Upper lobe of left lung (tissue), 6 donors: ENCODE measurements around the gene USP10. TPM values are rescaled to one million over a fixed set of nuclear protein-coding genes. Genes with fewer than 3 reads are reported as not detected.
A peak's percentile ranks its signal among the peaks of the same experiment; 100 is the strongest.

Source experiments
- ATAC-seq, 2 donors: fragments of 200-7000 bp; cut with Tn5 transposase; one replicate each; pipeline ENCODE4 v1.9.1; 2022; ENCODE audit warnings: mild to moderate bottlenecking in 2 of 2, moderate library complexity in 2 of 2; ENCODE audit not compliant: low FRiP score in 2 of 2
- DNase-seq, 2 donors: peaks; one replicate each; pipeline ENCODE4 v3.0.0-alpha.2; 2019 to 2020
- H3K27ac ChIP-seq, 4 donors: fragments of 200-600 bp; sonication (generic); one replicate each; pipeline ENCODE4 v1.5.1; 2016 to 2019
- H3K27me3 ChIP-seq, 4 donors: fragments of 200-600 bp; sonication (generic); one replicate each; pipeline ENCODE4 v1.5.1; 2017 to 2019
- H3K36me3 ChIP-seq, 4 donors: fragments of 200-600 bp; sonication (generic); one replicate each; pipeline ENCODE4 v1.5.1; 2016 to 2019
- H3K4me1 ChIP-seq, 4 donors: fragments of 200-600 bp; sonication (generic); one replicate each; pipeline ENCODE4 v1.5.1; 2018 to 2019
- H3K4me3 ChIP-seq, 4 donors: fragments of 200-600 bp; sonication (generic); one replicate each; pipeline ENCODE4 v1.5.1; 2017 to 2019; ENCODE audit warnings: mild to moderate bottlenecking in 2 of 4, moderate library complexity in 1 of 4
- H3K9me3 ChIP-seq, 4 donors: fragments of 200-600 bp; sonication (generic); one replicate each; pipeline ENCODE4 v1.5.1; 2018 to 2019
- EP300 ChIP-seq, 4 donors: sonication (generic); formaldehyde crosslinking; IDR thresholded peaks; one replicate each; pipeline ENCODE4 v1.5.1; 2017; ENCODE audit warnings: antibody characterized with exemption in 4 of 4, control low read depth in 2 of 4
- POLR2A ChIP-seq, 4 donors: fragments of 450-650 bp; IDR thresholded peaks; one replicate each; pipeline ENCODE4 v1.5.1; 2016 to 2017; ENCODE audit warnings: antibody characterized with exemption in 4 of 4, mild to moderate bottlenecking in 2 of 4
- POLR2AphosphoS5 ChIP-seq, 2 donors: sonication (generic); formaldehyde crosslinking; IDR thresholded peaks; one replicate each; pipeline ENCODE4 v1.5.1; 2017; ENCODE audit warnings: antibody characterized with exemption in 2 of 2
- WGBS, 2 donors: methylation state at CpG; one replicate each; pipeline ENCODE4 v1.1.5; 2017 to 2018; 5-methylcytosine and 5-hydroxymethylcytosine counted together
- total RNA-seq, 6 donors: library from RNA; depleted of rRNA in 4 of 6; stranded (reverse); fragments of >200 nt in 4 of 6; gene quantifications; one replicate each; pipeline versions ENCODE4 v1.1.0 to v1.2.1, GENCODE V29; 2016 to 2021
- TF ChIP-seq, protein P1 (sequence below), 6 experiments: fragments of 450-650 bp in 4 of 6; fragments of 200-600 bp in 2 of 6; sonication (generic) in 2 of 6; IDR thresholded peaks; one replicate each; pipeline ENCODE4 v1.5.1; 2016 to 2019; ENCODE audit warnings: antibody characterized with exemption in 6 of 6
- donor health status: DM: no; HTN: no; CAD: no; lungs with moderate emphysema.
- donor health status: DM: no; HTN: yes; CAD: no; lungs with severe emphysema.

Gene USP10
- total RNA-seq, 6 donors from 2014 or later: 40.9 to 64.7 (median 51.5) TPM

DNA sequence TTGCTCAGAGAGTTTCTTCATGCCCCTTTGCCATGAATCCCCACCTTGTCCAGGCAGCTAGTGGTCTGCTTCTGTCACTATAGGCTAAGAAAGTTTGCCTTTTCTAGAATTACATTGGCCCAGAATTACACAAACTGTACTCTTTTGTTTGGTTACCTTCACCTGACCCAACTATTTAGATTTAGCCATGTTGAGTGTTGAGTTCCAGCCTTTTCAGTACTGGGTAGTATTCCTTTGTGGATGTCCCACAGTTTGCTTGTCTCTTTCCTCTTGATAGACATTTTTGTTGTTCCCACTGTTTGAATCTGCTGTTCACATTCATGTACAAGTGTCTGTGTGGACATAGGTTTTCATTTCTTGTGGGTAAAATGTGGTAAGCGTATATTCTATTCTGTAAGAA lies 22.3 kb downstream of the USP10 start:
- no peak overlapping the region for H3K4me3 ChIP-seq
- H3K9me3 ChIP-seq: no peaks in the 10 kb centered on the region
- TF ChIP-seq POLR2AphosphoS5 (IDR thresholded peaks at IDR 0.05): no peak
- H3K27ac ChIP-seq: no peak overlapping the region
- ATAC-seq (no peak), DNase-seq (no peak)
- H3K27me3 ChIP-seq: no peaks in the 10 kb centered on the region
- peaks cover 20 to 67% (median 37%) of the 10 kb centered on the region in 4 donors for H3K4me1 ChIP-seq
- 96 to 100% methylated on average over 1 of the region's 1 CpG for WGBS, 2 donors
- peaks cover 0 to 7% (median 0%) of the 10 kb centered on the region in 4 donors for H3K36me3 ChIP-seq

DNA sequence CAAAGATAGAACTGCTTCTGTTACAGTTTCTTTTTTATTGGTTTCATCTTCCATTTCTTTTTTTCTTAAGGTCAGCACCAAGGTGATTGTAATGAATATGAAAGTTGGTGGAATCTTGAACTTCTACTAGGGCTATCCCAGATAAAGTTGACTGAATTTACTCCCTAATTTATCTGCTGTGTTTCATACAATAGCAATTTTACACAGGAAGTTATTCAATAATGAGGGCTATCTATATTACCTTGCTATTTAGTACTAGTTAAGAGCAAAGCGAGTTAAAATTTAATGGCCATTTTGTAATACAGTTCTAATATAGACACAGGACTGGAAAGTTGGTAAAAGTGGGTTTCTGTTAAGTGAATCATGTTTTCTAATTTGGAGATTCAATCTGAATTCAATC lies 24.1 kb downstream of the USP10 start:
- Histone ChIP-seq H3K36me3 (peaks cover 0 to 7% (median 0%) of the 10 kb centered on the region in 4 donors), H3K4me1 (peaks cover 20 to 60% (median 36%) of the 10 kb centered on the region in 4 donors), H3K27ac (no peak overlapping the region), H3K9me3 (no peaks in the 10 kb centered on the region), H3K4me3 (no peak overlapping the region), H3K27me3 (no peaks in the 10 kb centered on the region)
- ATAC-seq (no peak), DNase-seq (no peak)
- 63 to 73% methylated on average over 1 of the region's 1 CpG for WGBS, 2 donors
- TF ChIP-seq EP300 (IDR thresholded peaks at IDR 0.05): no peak
- TF ChIP-seq POLR2AphosphoS5 (IDR thresholded peaks at IDR 0.05): no peak
- TF ChIP-seq, protein P1, sequence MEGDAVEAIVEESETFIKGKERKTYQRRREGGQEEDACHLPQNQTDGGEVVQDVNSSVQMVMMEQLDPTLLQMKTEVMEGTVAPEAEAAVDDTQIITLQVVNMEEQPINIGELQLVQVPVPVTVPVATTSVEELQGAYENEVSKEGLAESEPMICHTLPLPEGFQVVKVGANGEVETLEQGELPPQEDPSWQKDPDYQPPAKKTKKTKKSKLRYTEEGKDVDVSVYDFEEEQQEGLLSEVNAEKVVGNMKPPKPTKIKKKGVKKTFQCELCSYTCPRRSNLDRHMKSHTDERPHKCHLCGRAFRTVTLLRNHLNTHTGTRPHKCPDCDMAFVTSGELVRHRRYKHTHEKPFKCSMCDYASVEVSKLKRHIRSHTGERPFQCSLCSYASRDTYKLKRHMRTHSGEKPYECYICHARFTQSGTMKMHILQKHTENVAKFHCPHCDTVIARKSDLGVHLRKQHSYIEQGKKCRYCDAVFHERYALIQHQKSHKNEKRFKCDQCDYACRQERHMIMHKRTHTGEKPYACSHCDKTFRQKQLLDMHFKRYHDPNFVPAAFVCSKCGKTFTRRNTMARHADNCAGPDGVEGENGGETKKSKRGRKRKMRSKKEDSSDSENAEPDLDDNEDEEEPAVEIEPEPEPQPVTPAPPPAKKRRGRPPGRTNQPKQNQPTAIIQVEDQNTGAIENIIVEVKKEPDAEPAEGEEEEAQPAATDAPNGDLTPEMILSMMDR (IDR thresholded peaks at IDR 0.05): no peak
- TF ChIP-seq POLR2A (IDR thresholded peaks at IDR 0.05): no peak

DNA sequence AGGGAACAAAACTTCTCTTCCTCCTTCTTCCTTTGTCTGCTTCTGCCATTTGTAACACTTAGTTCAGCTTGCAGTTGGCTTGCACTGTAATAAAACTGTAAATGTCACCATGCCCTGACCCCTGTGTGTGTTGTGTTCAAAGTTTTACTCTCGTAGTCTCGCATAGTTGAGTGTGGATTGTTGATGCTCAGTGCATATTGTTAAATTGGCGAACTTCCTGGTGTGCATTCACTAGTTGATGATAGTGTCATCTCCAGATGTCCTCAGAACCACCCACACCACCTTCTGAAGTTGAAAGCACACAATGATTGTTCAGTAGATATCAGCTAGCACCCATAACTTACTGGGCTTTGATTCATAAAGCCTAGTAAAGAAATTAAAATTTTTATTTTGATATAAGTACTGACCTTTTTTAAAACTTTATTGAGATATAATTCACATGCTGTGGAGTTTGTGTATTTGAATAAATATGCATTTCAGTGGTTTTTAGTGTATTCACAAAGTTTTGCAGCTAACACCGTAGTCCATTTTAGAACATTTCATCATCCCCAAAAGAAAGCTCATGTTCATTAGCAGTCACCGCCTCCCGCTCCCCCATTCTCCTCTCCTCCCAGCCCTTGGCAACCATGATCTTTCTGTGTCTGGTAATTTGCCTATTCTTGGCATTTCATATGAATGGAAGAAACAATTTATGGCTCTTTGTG lies 25.0 kb downstream of the USP10 start:
- no peak for ATAC-seq
- H3K36me3 ChIP-seq: peaks cover 0 to 7% (median 0%) of the 10 kb centered on the region in 4 donors
- WGBS, 2 donors: 69 to 72% methylated on average over 6 of the region's 6 CpGs
- H3K9me3 ChIP-seq: no peaks in the 10 kb centered on the region
- H3K4me3 ChIP-seq: no peak overlapping the region
- peaks cover 23 to 60% (median 35%) of the 10 kb centered on the region in 4 donors for H3K4me1 ChIP-seq
- H3K27me3 ChIP-seq: no peaks in the 10 kb centered on the region
- no peak for TF ChIP-seq POLR2AphosphoS5 (IDR thresholded peaks at IDR 0.05)
- TF ChIP-seq, protein P1 (IDR thresholded peaks at IDR 0.05): no peak
- no peak for TF ChIP-seq EP300 (IDR thresholded peaks at IDR 0.05)
- no peak for TF ChIP-seq POLR2A (IDR thresholded peaks at IDR 0.05)
- peak overlapping the region in 1 of 4 donors; percentile 23 for H3K27ac ChIP-seq
- no peak for DNase-seq

DNA sequence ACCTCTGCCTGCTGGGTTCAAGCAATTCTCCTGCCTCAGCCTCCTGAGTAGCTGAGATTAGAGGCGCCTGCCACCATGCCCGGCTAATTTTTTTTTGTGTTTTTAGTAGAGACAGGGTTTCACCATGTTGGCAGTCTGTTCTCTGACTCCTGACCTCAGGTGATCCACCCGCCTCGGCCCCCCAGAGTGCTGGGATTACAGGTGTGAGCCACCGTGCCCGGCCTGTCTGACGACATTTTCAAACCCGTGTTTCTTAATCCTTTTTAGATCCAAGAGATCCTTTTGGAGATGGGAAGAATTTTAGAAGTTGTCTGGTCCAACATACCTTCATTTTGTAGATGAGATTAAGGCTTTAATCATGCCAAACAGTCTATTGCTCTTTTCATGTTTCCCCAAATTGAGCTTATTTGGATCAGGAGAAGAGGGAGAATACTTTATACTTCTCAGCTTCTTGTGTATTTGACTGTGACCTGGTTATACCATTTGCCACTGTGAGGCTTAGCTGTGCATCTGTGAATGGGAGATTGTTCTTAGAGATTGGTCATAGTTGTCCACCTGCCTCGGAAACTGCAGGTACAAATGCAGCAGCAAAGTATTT lies 25.8 kb downstream of the USP10 start:
- DNase-seq (no peak), ATAC-seq (no peak)
- TF ChIP-seq EP300 (IDR thresholded peaks at IDR 0.05): no peak
- TF ChIP-seq POLR2AphosphoS5 (IDR thresholded peaks at IDR 0.05): no peak
- TF ChIP-seq, protein P1 (IDR thresholded peaks at IDR 0.05): no peak
- TF ChIP-seq POLR2A (IDR thresholded peaks at IDR 0.05): no peak
- Histone ChIP-seq H3K36me3 (peaks cover 0 to 7% (median 0%) of the 10 kb centered on the region in 4 donors), H3K4me1 (peaks cover 25 to 63% (median 36%) of the 10 kb centered on the region in 4 donors), H3K27ac (no peak overlapping the region), H3K27me3 (no peaks in the 10 kb centered on the region), H3K9me3 (no peaks in the 10 kb centered on the region), H3K4me3 (no peak overlapping the region)
- WGBS, 2 donors: 75 to 76% methylated on average over 9 of the region's 9 CpGs

DNA sequence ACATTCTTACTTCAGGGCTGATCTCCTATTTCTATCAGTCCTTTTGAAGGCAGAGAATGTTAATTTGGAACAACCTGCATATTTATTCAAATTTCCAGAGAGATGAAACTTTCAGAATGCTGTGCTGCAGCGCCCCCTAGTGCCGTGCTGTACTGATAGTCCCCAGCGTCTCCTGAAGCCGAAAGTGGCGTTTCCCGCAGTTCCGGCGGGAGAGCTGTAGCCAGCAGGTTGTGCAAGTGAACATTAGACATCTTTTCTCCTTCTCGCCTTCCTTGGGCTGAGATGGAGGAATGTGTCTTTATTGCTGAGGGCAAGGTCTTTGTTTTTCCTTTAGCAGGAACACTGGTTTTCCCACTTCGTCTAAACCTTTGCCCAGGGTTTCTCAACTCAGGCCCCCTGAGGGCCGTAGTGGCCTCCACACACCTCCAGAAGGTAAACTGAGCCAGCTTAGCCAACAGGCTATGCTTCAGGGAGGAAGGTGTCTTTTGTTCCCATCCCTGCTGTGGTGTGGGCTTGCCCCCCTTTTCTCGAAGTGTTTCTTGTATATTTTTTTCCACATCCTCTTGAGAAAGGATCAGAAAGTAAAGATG lies 26.4 kb downstream of the USP10 start:
- Histone ChIP-seq H3K36me3 (peaks cover 0 to 7% (median 0%) of the 10 kb centered on the region in 4 donors), H3K4me3 (peak overlapping the region in 2 of 4 donors; percentile 24 to 30), H3K4me1 (peaks cover 31 to 69% (median 42%) of the 10 kb centered on the region in 4 donors), H3K9me3 (no peaks in the 10 kb centered on the region), H3K27me3 (no peaks in the 10 kb centered on the region), H3K27ac (peak overlapping the region; percentile 40 to 84 (median 54))
- DNase-seq: peak in 1 of 2 donors; percentile 93
- no peak for TF ChIP-seq POLR2A (IDR thresholded peaks at IDR 0.05)
- TF ChIP-seq, protein P1 (IDR thresholded peaks at IDR 0.05): peak; percentile 84 to 91 (median 90)
- no peak for TF ChIP-seq EP300 (IDR thresholded peaks at IDR 0.05)
- 1 to 5% methylated on average over 12 of the region's 12 CpGs for WGBS, 2 donors
- peak; percentile 93 to 94 for ATAC-seq
